Putamen (tissue), 1 donor: ENCODE data around the gene NKX2-2.
"Not testable (repeated sequence)": the region's sequence is repeated elsewhere in the genome, so short reads cannot be mapped to it uniquely, and the experiment has no call there.

Experiments
- DNase-seq: peaks from one replicate; pipeline ENCODE4 v3.0.0-alpha.2; 2016; ENCODE audit warnings: low spot score

Gene NKX2-2

GRCh38 chr20:21508230-21509078, 5.4 kb downstream of the NKX2-2 start:
- DNase-seq = peak; percentile 98

- DNase-seq = no peak
Measured at GRCh38 chr20:21507400-21508229, 6.2 kb downstream of the NKX2-2 start.

- peak; percentile 81 for DNase-seq
Measured at GRCh38 chr20:21505810-21506530, 7.9 kb downstream of the NKX2-2 start.

GRCh38 chr20:21505161-21505809, 8.6 kb downstream of the NKX2-2 start:
- DNase-seq = peak; percentile 52

GRCh38 chr20:21504323-21504722, 9.5 kb downstream of the NKX2-2 start:
- DNase-seq = no peak

- DNase-seq = no peak
Measured at GRCh38 chr20:21503345-21503744, 10.5 kb downstream of the NKX2-2 start.

- no peak for DNase-seq
Measured at GRCh38 chr20:21501184-21501583, 12.7 kb downstream of the NKX2-2 start.

- no peak for DNase-seq
Measured at GRCh38 chr20:21500599-21500998, 13.3 kb downstream of the NKX2-2 start.

GRCh38 chr20:21499641-21500040, 14.2 kb downstream of the NKX2-2 start:
- DNase-seq = no peak

GRCh38 chr20:21498635-21499034, 15.2 kb downstream of the NKX2-2 start:
- DNase-seq = no peak

- DNase-seq = no peak
Measured at GRCh38 chr20:21498195-21498594, 15.7 kb downstream of the NKX2-2 start.

GRCh38 chr20:21496452-21496851, 17.4 kb downstream of the NKX2-2 start:
- DNase-seq = no peak

- no peak for DNase-seq
Measured at GRCh38 chr20:21493049-21493448, 20.8 kb downstream of the NKX2-2 start.

- no peak for DNase-seq
Measured at GRCh38 chr20:21490105-21490504, 23.8 kb downstream of the NKX2-2 start.

GRCh38 chr20:21480144-21480543, 33.7 kb downstream of the NKX2-2 start:
- not testable (repeated sequence) for DNase-seq

- DNase-seq = no peak
Measured at GRCh38 chr20:21465799-21466198, 48.1 kb downstream of the NKX2-2 start.

- no peak for DNase-seq
Measured at GRCh38 chr20:21464916-21465315, 48.9 kb downstream of the NKX2-2 start.
